Endothelial cell of umbilical vein (primary cell): ENCODE measurements around the gene RIBC2. TPM values are rescaled to one million over a fixed set of nuclear protein-coding genes. Genes with fewer than 3 reads are reported as not detected.

ENCODE experiments used
- BruUV-seq: library from RNA; stranded (reverse); fragments of 400-500 nt; replicated peaks from 2 replicates; lab custom pipeline; 2021; lab: Mats Ljungman, UMichigan
- CTCF ChIA-PET: fragments of 300-600, 350-600 bp; sonication (Branson Sonifier 250); formaldehyde crosslinking; loops from one replicate; lab custom pipeline; 2021; ENCODE audit warnings: antibody characterized with exemption, inconsistent platforms; lab: Charles Lee
- POLR2A ChIA-PET: fragments of 300-600, 350-600 bp; sonication (Branson Sonifier 250); formaldehyde crosslinking; loops from one replicate; lab custom pipeline; 2021; ENCODE audit warnings: antibody characterized with exemption, inconsistent platforms; lab: Charles Lee
- DNase-seq: peaks from one replicate; pipeline ENCODE4 v3.0.0-alpha.2; 2011; ENCODE audit warnings: low read depth, low spot score
- FAIRE-seq: peaks from 2 replicates; lab custom pipeline; 2011; peaks lifted over from hg19 to GRCh38; lab: Jason Lieb, UNC
- H2AFZ ChIP-seq: 2 replicates; pipeline ENCODE4 v1.6.0; 2012; ENCODE audit warnings: low read depth, low read length, control low read depth, inconsistent platforms
- H3K27ac ChIP-seq: 2 replicates; pipeline ENCODE4 v1.5.1; 2011; ENCODE audit warnings: low read depth, mild to moderate bottlenecking, control low read depth, low read length, moderate library complexity; ENCODE audit not compliant: insufficient read depth
- H3K27me3 ChIP-seq, 2 experiments: 2 replicates each; pipeline versions ENCODE4 v1.6.0 to v1.6.1; 2011; ENCODE audit warnings: low read length in 2 of 2, mixed read lengths in 1 of 2; ENCODE audit not compliant: control insufficient read depth in 2 of 2, insufficient read depth in 2 of 2
- H3K36me3 ChIP-seq, 2 experiments: 2 replicates in 1 of 2; 3 replicates in 1 of 2; pipeline ENCODE4 v1.5.1; 2011; ENCODE audit warnings: low read length in 2 of 2, mild to moderate bottlenecking in 1 of 2, moderate library complexity in 1 of 2; ENCODE audit not compliant: control insufficient read depth in 2 of 2, insufficient read depth in 2 of 2; ENCODE audit errors: extremely low read depth in 1 of 2
- H3K4me1 ChIP-seq: 3 replicates; pipeline ENCODE4 v1.5.1; 2011; ENCODE audit warnings: mild to moderate bottlenecking, low read length; ENCODE audit not compliant: control insufficient read depth, insufficient read depth; ENCODE audit errors: extremely low read depth
- H3K4me2 ChIP-seq: 2 replicates; pipeline ENCODE4 v1.6.1; 2011; ENCODE audit warnings: low read length, control low read depth, mixed read lengths; ENCODE audit not compliant: insufficient read depth
- H3K4me3 ChIP-seq, 3 experiments: fragments of 200-600 bp in 1 of 3; sonication (generic), shearing (Covaris generic) in 1 of 3; replicated peaks in 1 of 3; 2 replicates each; pipeline ENCODE4 v1.5.1; 2011 to 2016; ENCODE audit warnings: control low read depth in 3 of 3, low read length in 3 of 3, mild to moderate bottlenecking in 2 of 3, inconsistent platforms in 1 of 3, low read depth in 1 of 3, moderate library complexity in 1 of 3; ENCODE audit not compliant: insufficient read depth in 1 of 3
- H3K79me2 ChIP-seq: 2 replicates; pipeline ENCODE4 v1.6.0; 2012; ENCODE audit warnings: low read length, inconsistent platforms; ENCODE audit not compliant: control insufficient read depth, insufficient read depth
- H3K9ac ChIP-seq: replicated peaks from 2 replicates; pipeline ENCODE3; 2011; ENCODE audit warnings: low read length, control low read depth; ENCODE audit not compliant: insufficient read depth; ENCODE audit errors: extremely low read depth
- H3K9me1 ChIP-seq: replicated peaks from 3 replicates; pipeline ENCODE4 v1.6.0; 2011; ENCODE audit warnings: mild to moderate bottlenecking, low read length; ENCODE audit not compliant: control insufficient read depth, insufficient read depth; ENCODE audit errors: extremely low read depth
- H3K9me3 ChIP-seq: replicated peaks from 2 replicates; pipeline ENCODE4 v1.5.1; 2012; ENCODE audit warnings: low read length, inconsistent platforms; ENCODE audit not compliant: control insufficient read depth, insufficient read depth
- H4K20me1 ChIP-seq: replicated peaks from 2 replicates; pipeline ENCODE3; 2011; ENCODE audit warnings: mild to moderate bottlenecking, low read length; ENCODE audit not compliant: control insufficient read depth, insufficient read depth; ENCODE audit errors: extremely low read depth
- EZH2 ChIP-seq: IDR thresholded peaks from 2 replicates; pipeline ENCODE4 v1.6.1; 2012; ENCODE audit warnings: borderline replicate concordance, low read depth, mild to moderate bottlenecking, moderate library complexity, low read length, inconsistent platforms; ENCODE audit not compliant: severe bottlenecking
- GATA2 ChIP-seq: IDR thresholded peaks from 2 replicates; pipeline ENCODE4 v1.7.0; 2011; ENCODE audit warnings: low read depth, mild to moderate bottlenecking, moderate library complexity, mixed read lengths, low read length; ENCODE audit not compliant: insufficient read length, insufficient read depth
- JUN ChIP-seq: IDR thresholded peaks from 2 replicates; pipeline ENCODE4 v1.6.1; 2011; ENCODE audit warnings: borderline replicate concordance, low read depth; ENCODE audit not compliant: insufficient read length, insufficient read depth
- MYC ChIP-seq: IDR thresholded peaks from one replicate; pipeline ENCODE4 v1.6.1; 2011; ENCODE audit warnings: mild to moderate bottlenecking, low read depth, low read length
- POLR2A ChIP-seq: IDR thresholded peaks from 2 replicates; pipeline ENCODE4 v1.6.1; 2012; ENCODE audit warnings: low read depth, mild to moderate bottlenecking, control low read depth, low read length
- dilution Hi-C: fragments of 300-500 bp; cut with MboI; formaldehyde crosslinking; loops from one replicate; pipeline ENCODE4 v1.15.0; 2019; ENCODE audit warnings: low sequenced_read_pairs; ENCODE audit not compliant: extremely low pct_ligation_motif_present
- intact Hi-C: fragments of 100-400 bp; cut with micrococcal nuclease; formaldehyde crosslinking; loops from one replicate; pipeline ENCODE4 v1.10.0; 2022
- polyA plus RNA-seq, 4 experiments: library from polyadenylated mRNA; depleted of rRNA in 3 of 4; stranded (reverse) in 3 of 4; unstranded in 1 of 4; fragments of >200 nt; gene quantifications; 2 replicates each; pipeline versions ENCODE4 v1.2.1 to v1.2.3, GENCODE V29; 2011 to 2012; ENCODE audit warnings: missing spikeins in 1 of 4
- total RNA-seq: library from RNA; stranded (reverse); gene quantifications from 2 replicates; pipeline ENCODE4 v1.2.3, GENCODE V29; 2021

RIBC2 gene
- total and polyA plus RNA-seq, 2 donors (not counting 3 experiments of a cell fraction or from before 2014, with no cell fraction given) = 1.2 to 5.7 TPM

DNA sequence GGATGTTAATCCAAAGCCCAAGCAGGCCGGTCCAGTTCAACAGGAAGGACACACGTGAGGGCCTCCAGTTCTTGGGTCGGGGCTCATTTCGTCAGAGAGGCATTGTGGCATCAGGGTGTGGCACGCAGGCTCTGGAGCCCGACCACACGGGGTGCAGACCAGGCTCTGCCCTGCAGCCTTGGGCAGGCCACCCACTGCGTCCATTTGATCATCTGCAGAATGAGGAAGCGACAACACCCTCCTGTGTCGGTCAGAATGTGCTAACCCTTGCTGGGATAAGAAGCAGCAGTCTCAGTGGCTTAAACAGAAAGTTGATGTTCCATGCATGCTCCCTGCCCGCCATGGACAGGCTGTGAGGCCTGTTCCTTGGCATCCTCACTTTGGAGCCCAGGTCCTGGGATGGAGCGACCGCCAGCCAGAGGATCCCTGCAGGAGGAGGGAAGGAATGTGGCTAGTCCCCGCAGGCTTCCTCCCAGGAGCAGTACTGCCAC, 10.8 kb downstream of the RIBC2 start:
- H3K9me3 ChIP-seq = no peaks in the 10 kb centered on the region
- H4K20me1 ChIP-seq = no peaks in the 10 kb centered on the region
- no peak overlapping the region for H3K4me2 ChIP-seq
- no peak overlapping the region for H3K4me3 ChIP-seq
- FAIRE-seq (no peak), DNase-seq (no peak)
- BruUV-seq = no TSS peak
- H3K9ac ChIP-seq = no peak overlapping the region
- no peaks in the 10 kb centered on the region for H3K27me3 ChIP-seq
- intact Hi-C loops = no loop called here
- H3K9me1 ChIP-seq = no peaks in the 10 kb centered on the region
- dilution Hi-C loops = no loop called here
- no peak for TF ChIP-seq GATA2
- H3K79me2 ChIP-seq = no peaks in the 10 kb centered on the region
- no peaks in the 10 kb centered on the region for H3K4me1 ChIP-seq
- no peak overlapping the region for H2AFZ ChIP-seq
- no peak overlapping the region for H3K27ac ChIP-seq
- POLR2A ChIA-PET = no interaction called here
- CTCF ChIA-PET = interaction anchor here (0.7 kb wide), 1 partner anchor 700 kb away, joined by 3 read pairs; no protein-coding TSS in a partner anchor
- no peaks in the 10 kb centered on the region for H3K36me3 ChIP-seq

DNA sequence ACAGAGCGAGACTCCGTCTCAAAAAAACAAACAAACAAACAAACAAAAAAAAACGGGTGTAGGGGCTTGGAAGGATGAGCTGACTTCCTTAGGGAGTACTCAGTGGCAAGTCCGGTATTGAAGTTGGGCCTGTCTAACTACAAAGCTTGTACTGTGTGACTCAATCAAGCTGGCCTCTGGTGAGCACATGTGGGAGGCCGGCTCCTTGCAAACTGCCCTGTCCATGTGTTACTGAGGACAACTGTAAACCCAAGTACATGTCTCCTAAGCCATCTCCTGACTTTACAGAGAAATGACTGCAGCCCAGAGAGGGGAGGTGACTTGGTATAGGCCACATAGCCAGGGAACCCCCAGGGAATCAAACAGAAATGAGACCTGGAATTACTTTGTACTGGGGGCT, 11.6 kb downstream of the RIBC2 start:
- DNase-seq (no peak), FAIRE-seq (no peak)
- Histone ChIP-seq H3K27ac (no peak overlapping the region), H3K79me2 (no peaks in the 10 kb centered on the region), H3K27me3 (no peaks in the 10 kb centered on the region), H3K4me2 (no peak overlapping the region), H3K9me1 (no peaks in the 10 kb centered on the region), H3K36me3 (no peaks in the 10 kb centered on the region), H3K4me1 (no peaks in the 10 kb centered on the region), H4K20me1 (no peaks in the 10 kb centered on the region), H3K4me3 (no peak overlapping the region), H2AFZ (no peak overlapping the region), H3K9ac (no peak overlapping the region), H3K9me3 (no peaks in the 10 kb centered on the region)
- BruUV-seq = no TSS peak
- dilution Hi-C loops (no loop called here), intact Hi-C loops (no loop called here)
- CTCF ChIA-PET = interaction anchor here (0.7 to 1.4 kb wide), 2 partner anchors 16 to 700 kb away, joined by 3 read pairs; no protein-coding TSS in a partner anchor
- TF ChIP-seq POLR2A (no peak), GATA2 (no peak), MYC (no peak), EZH2 (no peak), JUN (no peak)
- POLR2A ChIA-PET = no interaction called here
